Endothelial cell (in vitro differentiated cells): ENCODE data around the gene GNAI2. TPM values are rescaled to one million over a fixed set of nuclear protein-coding genes. Genes with fewer than 3 reads are reported as not detected.

Source experiments
- DNase-seq: peaks from one replicate; pipeline ENCODE4 v3.0.0; 2021; ENCODE audit warnings: low spot score
- H3K27ac Mint-ChIP-seq: one replicate; pipeline ENCODE4 v1.8.0; 2021; ENCODE audit warnings: mixed read lengths, inconsistent platforms; ENCODE audit not compliant: unreplicated experiment
- H3K27me3 Mint-ChIP-seq: one replicate; pipeline ENCODE4 v1.8.0; 2021; ENCODE audit warnings: mild to moderate bottlenecking, moderate library complexity, mixed read lengths, inconsistent platforms; ENCODE audit not compliant: unreplicated experiment
- H3K36me3 Mint-ChIP-seq: one replicate; pipeline ENCODE4 v1.8.0; 2021; ENCODE audit warnings: mild to moderate bottlenecking, low read depth, mixed read lengths, inconsistent platforms; ENCODE audit not compliant: unreplicated experiment
- H3K4me1 Mint-ChIP-seq: one replicate; pipeline ENCODE4 v1.8.0; 2021; ENCODE audit warnings: mild to moderate bottlenecking, mixed read lengths, inconsistent platforms; ENCODE audit not compliant: unreplicated experiment
- H3K4me3 Mint-ChIP-seq: one replicate; pipeline ENCODE4 v1.8.0; 2021; ENCODE audit warnings: mild to moderate bottlenecking, mixed read lengths, inconsistent platforms; ENCODE audit not compliant: unreplicated experiment
- H3K9me3 Mint-ChIP-seq: one replicate; pipeline ENCODE4 v1.8.0; 2021; ENCODE audit warnings: mixed read lengths, inconsistent platforms; ENCODE audit not compliant: unreplicated experiment
- total RNA-seq: library from RNA; stranded (reverse); fragmentation: NEBNext Ultra II Directional; extraction: Animal tissue kit (Norgen Biotek cat#: 25700); gene quantifications from one replicate; pipeline ENCODE4 v1.2.1, GENCODE V29; 2021; ENCODE audit not compliant: unreplicated experiment
- TF ChIP-seq, protein P1 (sequence below): fragments of 200-600 bp; sonication (generic); IDR thresholded peaks from one replicate; pipeline ENCODE4 v1.5.0; 2021; ENCODE audit warnings: antibody characterized with exemption; ENCODE audit not compliant: unreplicated experiment

Gene GNAI2
- total RNA-seq, 1 donor from 2014 or later, result 771 TPM

- TF ChIP-seq, protein P1, sequence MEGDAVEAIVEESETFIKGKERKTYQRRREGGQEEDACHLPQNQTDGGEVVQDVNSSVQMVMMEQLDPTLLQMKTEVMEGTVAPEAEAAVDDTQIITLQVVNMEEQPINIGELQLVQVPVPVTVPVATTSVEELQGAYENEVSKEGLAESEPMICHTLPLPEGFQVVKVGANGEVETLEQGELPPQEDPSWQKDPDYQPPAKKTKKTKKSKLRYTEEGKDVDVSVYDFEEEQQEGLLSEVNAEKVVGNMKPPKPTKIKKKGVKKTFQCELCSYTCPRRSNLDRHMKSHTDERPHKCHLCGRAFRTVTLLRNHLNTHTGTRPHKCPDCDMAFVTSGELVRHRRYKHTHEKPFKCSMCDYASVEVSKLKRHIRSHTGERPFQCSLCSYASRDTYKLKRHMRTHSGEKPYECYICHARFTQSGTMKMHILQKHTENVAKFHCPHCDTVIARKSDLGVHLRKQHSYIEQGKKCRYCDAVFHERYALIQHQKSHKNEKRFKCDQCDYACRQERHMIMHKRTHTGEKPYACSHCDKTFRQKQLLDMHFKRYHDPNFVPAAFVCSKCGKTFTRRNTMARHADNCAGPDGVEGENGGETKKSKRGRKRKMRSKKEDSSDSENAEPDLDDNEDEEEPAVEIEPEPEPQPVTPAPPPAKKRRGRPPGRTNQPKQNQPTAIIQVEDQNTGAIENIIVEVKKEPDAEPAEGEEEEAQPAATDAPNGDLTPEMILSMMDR, result no peak
- peak overlapping the region; percentile 96 for H3K27ac Mint-ChIP-seq
- peaks cover 17% of the 10 kb centered on the region for H3K27me3 Mint-ChIP-seq
- peak overlapping the region; percentile 88 for H3K4me3 Mint-ChIP-seq
- H3K9me3 Mint-ChIP-seq, result no peaks in the 10 kb centered on the region
- H3K4me1 Mint-ChIP-seq, result peaks cover 62% of the 10 kb centered on the region
- peak; percentile 31 for DNase-seq
- peaks cover 24% of the 10 kb centered on the region for H3K36me3 Mint-ChIP-seq
Measured at GRCh38 chr3:50248387-50248786, 12.4 kb downstream of the GNAI2 start.

DNA sequence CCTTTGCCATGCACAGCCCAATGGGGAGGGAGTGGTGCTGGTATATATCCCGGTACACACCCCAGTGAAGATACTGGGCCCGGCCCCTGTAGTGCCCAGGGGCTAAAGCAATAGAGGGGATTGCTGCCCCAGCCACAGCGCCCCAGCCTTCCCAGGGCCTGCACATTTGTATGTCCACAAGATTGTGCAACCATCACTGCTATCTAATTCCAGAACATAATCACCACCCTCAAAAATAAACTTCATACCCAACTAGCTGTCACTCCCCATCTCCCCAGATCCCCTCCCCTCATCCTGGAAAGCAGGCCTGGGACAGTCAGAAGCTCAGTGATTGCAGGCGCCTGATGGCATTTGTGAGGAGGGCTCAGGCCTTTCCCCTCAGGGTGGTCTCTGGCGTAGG, 13.5 kb downstream of the GNAI2 start:
- Mint-ChIP-seq H3K27ac (peak overlapping the region; percentile 64), H3K36me3 (peaks cover 26% of the 10 kb centered on the region), H3K4me1 (peaks cover 63% of the 10 kb centered on the region), H3K9me3 (no peaks in the 10 kb centered on the region), H3K4me3 (no peak overlapping the region), H3K27me3 (peaks cover 16% of the 10 kb centered on the region)
- DNase-seq, result no peak
- TF ChIP-seq, protein P1, result no peak

- no peak for DNase-seq
- TF ChIP-seq, protein P1, result no peak
- Mint-ChIP-seq H3K9me3 (no peaks in the 10 kb centered on the region), H3K36me3 (peaks cover 26% of the 10 kb centered on the region), H3K4me1 (peaks cover 58% of the 10 kb centered on the region), H3K27me3 (peaks cover 16% of the 10 kb centered on the region), H3K4me3 (no peak overlapping the region), H3K27ac (no peak overlapping the region)
Measured at GRCh38 chr3:50250514-50250913, 14.5 kb downstream of the GNAI2 start.

GRCh38 chr3:50251220-50251619, 15.2 kb downstream of the GNAI2 start:
- Mint-ChIP-seq H3K9me3 (no peaks in the 10 kb centered on the region), H3K4me3 (peak overlapping the region; percentile 56), H3K27me3 (peaks cover 16% of the 10 kb centered on the region), H3K27ac (peak overlapping the region; percentile 76), H3K4me1 (peaks cover 55% of the 10 kb centered on the region), H3K36me3 (peaks cover 26% of the 10 kb centered on the region)
- no peak for DNase-seq
- TF ChIP-seq, protein P1, result no peak

- H3K4me3 Mint-ChIP-seq, result no peak overlapping the region
Measured at GRCh38 chr3:50254577-50255250, 18.7 kb downstream of the GNAI2 start.

More at GRCh38 chr3:50254577-50255250, 18.7 kb downstream of the GNAI2 start:
- TF ChIP-seq, protein P1, result no peak
- Mint-ChIP-seq H3K27me3 (peaks cover 19% of the 10 kb centered on the region), H3K27ac (peak overlapping the region; percentile 72), H3K36me3 (peaks cover 27% of the 10 kb centered on the region), H3K4me1 (peaks cover 38% of the 10 kb centered on the region), H3K9me3 (no peaks in the 10 kb centered on the region)
- DNase-seq, result peak; percentile 16
